Measurements from ENCODE around the gene SHLD1. TPM values are rescaled to one million over a fixed set of nuclear protein-coding genes. Genes with fewer than 3 reads are reported as not detected.

SHLD1 gene
- total RNA-seq, 2 experiments from 2014 or later = 7.0 to 7.9 TPM

DNA sequence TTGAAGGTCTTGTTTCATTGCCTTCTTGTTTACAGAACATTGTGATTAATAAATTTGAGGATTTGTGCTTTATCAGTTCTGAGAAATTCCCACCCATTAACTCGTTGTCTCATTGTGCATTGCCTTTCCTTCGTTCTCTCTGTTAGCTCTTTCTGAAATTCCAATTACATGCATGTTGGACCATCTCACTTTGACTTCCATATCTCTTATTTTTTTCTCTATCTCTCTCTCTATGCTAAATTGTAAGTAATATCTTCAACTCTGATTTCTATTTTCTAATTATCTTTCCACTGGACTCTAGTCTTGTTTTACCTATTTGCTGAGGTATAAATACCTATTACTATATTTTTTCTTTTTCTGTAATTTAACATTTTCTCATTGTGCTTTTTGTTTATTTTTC is 92.3 kb downstream of the SHLD1 start:
- no peak for ATAC-seq
- Mint-ChIP-seq H3K9me3 (ENCODE audit: insufficient read depth) (no peaks in the 10 kb centered on the region), H3K4me1 (ENCODE audit: low read depth) (peaks cover 33% of the 10 kb centered on the region), H3K4me3 (no peak overlapping the region), H3K27ac (no peak overlapping the region), H3K36me3 (ENCODE audit: low read depth) (peaks cover 4% of the 10 kb centered on the region), H3K27me3 (ENCODE audit: low read depth) (no peaks in the 10 kb centered on the region)
- POLR2A ChIA-PET = no interaction called here
- DNase-seq = no peak
- CTCF ChIA-PET = interaction anchor here (1.1 to 1.6 kb wide), 2 partner anchors 21 to 54 kb away, joined by 3 to 4 read pairs; no protein-coding TSS in a partner anchor

- H3K4me1 Mint-ChIP-seq (ENCODE audit: low read depth) = peaks cover 34% of the 10 kb centered on the region
- no peak overlapping the region for H3K4me3 Mint-ChIP-seq
- no peak for DNase-seq
- ChIA-PET POLR2A (no interaction called here), CTCF (interaction anchor here (0.9 to 1.6 kb wide), 2 partner anchors 18 to 55 kb away, joined by 3 to 4 read pairs; no protein-coding TSS in a partner anchor)
- ATAC-seq = peak; percentile 50
- H3K36me3 Mint-ChIP-seq (ENCODE audit: low read depth) = peaks cover 4% of the 10 kb centered on the region
- peak overlapping the region; percentile 23 for H3K27ac Mint-ChIP-seq
- H3K9me3 Mint-ChIP-seq (ENCODE audit: insufficient read depth) = no peaks in the 10 kb centered on the region
- no peaks in the 10 kb centered on the region for H3K27me3 Mint-ChIP-seq (ENCODE audit: low read depth)
Observed at GRCh38 chr20:5843054-5843592, 92.9 kb downstream of the SHLD1 start.

GRCh38 chr20:5844063-5844681 is 94.0 kb downstream of the SHLD1 start:
- peaks cover 43% of the 10 kb centered on the region for H3K4me1 Mint-ChIP-seq (ENCODE audit: low read depth)
- H3K9me3 Mint-ChIP-seq (ENCODE audit: insufficient read depth) = no peaks in the 10 kb centered on the region
- DNase-seq = peak; percentile 73
- H3K4me3 Mint-ChIP-seq = peak overlapping the region; percentile 20
- no peaks in the 10 kb centered on the region for H3K27me3 Mint-ChIP-seq (ENCODE audit: low read depth)
- peak; percentile 93 for ATAC-seq
- H3K36me3 Mint-ChIP-seq (ENCODE audit: low read depth) = peaks cover 4% of the 10 kb centered on the region
- ChIA-PET POLR2A (interaction anchor here (0.6 kb wide), 1 partner anchor 20 kb away, joined by 3 read pairs; no protein-coding TSS in a partner anchor), CTCF (interaction anchor here (0.9 to 1.6 kb wide), 5 partner anchors 9 to 287 kb away, joined by 3 to 4 read pairs (median 3); no protein-coding TSS in a partner anchor)
- H3K27ac Mint-ChIP-seq = peak overlapping the region; percentile 43

DNA sequence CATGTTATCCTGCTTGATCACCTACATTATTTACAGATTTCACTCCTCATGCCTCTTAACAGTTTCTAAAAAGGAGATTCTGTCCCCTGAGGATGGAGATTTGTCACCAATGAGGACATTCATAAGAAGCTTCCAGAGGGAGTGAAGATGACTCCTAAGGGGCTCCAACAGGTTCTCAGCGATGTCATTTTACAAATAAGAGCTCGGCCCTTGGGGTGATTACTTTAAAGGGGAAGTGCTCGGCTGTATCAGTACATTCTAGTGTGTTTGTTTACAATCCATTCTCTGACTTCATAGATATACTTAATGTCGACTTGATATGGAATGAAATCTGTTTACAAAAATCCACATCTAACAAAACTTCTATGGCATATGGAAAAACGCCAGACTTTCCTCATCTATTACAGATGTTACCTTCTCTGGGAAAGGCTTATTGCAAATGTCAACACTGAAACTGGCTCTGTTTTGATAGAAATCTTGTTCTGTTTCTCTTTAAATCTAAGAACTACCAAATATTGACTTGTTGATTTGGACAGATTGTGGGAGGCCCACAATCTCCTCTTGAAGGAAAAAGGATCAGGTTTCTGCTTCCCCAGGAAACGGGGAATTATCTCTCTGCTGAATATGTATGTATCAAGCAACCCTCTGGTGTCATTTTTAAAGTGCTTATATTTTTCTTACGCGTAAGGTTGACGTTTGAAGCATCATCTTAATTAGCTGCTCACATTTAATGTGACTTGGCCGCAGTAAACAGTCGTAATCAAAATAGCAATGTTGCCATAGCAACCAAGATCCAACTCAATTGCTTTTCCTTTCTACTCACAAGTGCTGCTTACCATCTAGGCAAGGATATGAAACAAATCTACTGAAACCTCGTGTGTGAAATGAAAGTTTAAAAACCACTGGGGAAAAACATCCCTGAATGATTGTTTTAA is 95.7 kb downstream of the SHLD1 start:
- DNase-seq = no peak
- CTCF ChIA-PET = interaction anchor here (0.8 kb wide), 1 partner anchor 253 kb away, joined by 3 read pairs; no protein-coding TSS in a partner anchor
- Mint-ChIP-seq H3K36me3 (ENCODE audit: low read depth) (peaks cover 4% of the 10 kb centered on the region), H3K9me3 (ENCODE audit: insufficient read depth) (no peaks in the 10 kb centered on the region), H3K4me3 (no peak overlapping the region), H3K27ac (no peak overlapping the region), H3K4me1 (ENCODE audit: low read depth) (peaks cover 45% of the 10 kb centered on the region), H3K27me3 (ENCODE audit: low read depth) (no peaks in the 10 kb centered on the region)
- POLR2A ChIA-PET = no interaction called here
- ATAC-seq = no peak

DNA sequence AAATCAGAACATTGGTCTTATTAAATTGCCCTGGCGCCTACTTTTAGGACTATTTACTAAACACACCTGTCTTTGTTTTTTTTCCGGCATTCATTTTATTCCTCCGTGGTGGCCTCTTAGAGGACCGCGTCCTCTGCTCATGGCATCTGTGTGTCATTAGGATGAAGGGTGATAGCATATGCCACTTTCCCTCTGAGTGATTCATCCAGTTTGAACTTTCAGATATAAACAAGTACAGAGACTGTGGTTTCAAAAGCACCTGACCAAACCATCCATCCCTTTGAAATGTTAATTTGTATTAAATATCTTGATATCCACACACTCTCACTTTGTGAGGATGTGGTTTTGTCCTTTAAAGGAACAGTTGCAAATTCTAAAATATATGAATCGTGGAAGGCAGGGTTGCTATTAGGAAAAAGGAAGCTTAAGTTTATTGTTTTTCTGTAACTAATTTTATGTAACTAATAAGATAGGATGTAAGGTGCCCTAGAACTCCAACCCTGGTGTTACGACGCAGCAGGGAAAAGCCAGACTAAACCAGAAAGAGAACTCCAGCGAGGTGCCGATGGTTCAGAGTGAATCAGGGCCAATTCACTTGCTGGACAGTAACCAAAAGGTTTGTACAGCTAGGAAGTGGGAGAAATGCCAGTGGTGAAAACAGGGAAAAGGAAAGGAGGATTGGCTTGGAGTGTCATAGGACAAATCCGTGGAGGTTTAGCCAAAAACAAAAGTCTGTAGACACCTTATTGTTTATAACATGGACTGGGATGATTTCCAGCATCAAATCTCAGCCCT is 98.7 kb downstream of the SHLD1 start:
- no peaks in the 10 kb centered on the region for H3K36me3 Mint-ChIP-seq (ENCODE audit: low read depth)
- no peak overlapping the region for H3K27ac Mint-ChIP-seq
- CTCF ChIA-PET = no interaction called here
- H3K4me1 Mint-ChIP-seq (ENCODE audit: low read depth) = peaks cover 30% of the 10 kb centered on the region
- ATAC-seq (no peak), DNase-seq (no peak)
- POLR2A ChIA-PET = no interaction called here
- H3K4me3 Mint-ChIP-seq = no peak overlapping the region
- no peaks in the 10 kb centered on the region for H3K9me3 Mint-ChIP-seq (ENCODE audit: insufficient read depth)
- H3K27me3 Mint-ChIP-seq (ENCODE audit: low read depth) = no peaks in the 10 kb centered on the region

DNA sequence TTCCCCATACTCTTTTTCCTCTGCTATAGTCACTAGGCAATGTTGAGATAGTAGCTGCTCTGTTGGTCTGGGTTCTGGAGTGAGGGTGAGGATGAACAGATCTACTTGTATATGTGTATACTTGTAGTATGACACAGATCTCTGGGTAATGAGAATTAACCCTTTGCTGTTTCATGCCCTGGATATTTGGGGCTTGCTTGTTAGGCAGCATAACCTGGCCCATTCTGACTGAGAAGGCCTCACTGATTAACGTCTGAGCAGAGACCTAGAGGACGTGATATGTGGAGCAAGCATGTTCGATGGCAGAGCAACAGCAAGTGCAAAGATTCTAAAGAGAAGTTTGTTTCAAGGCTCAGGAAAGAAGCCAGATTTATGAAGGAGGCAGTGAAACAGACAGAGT is 105.7 kb downstream of the SHLD1 start:
- Mint-ChIP-seq H3K4me3 (no peak overlapping the region), H3K9me3 (ENCODE audit: insufficient read depth) (no peaks in the 10 kb centered on the region), H3K36me3 (ENCODE audit: low read depth) (peaks cover 4% of the 10 kb centered on the region), H3K27ac (no peak overlapping the region), H3K4me1 (ENCODE audit: low read depth) (no peaks in the 10 kb centered on the region), H3K27me3 (ENCODE audit: low read depth) (no peaks in the 10 kb centered on the region)
- CTCF ChIA-PET = no interaction called here
- no peak for ATAC-seq
- no peak for DNase-seq
- POLR2A ChIA-PET = no interaction called here

DNA sequence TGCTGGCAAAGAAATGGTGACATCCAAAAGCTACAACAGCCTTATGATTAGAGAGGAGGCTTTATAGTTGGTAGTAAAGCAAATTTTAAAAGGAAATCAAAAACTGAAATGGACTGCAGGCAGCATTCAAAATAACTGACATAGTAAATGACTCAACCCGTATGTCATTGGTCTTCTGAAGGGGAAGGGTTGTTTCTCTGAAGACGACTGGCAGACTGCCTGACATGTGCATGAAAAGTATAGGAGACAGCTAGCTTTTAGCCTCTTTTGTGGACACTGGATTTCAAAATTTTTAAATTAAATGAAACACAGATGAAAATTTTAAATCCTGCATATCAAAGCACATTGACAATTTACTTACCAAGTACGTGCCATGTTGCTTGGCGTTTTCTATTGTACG is 109.4 kb downstream of the SHLD1 start:
- ChIA-PET POLR2A (no interaction called here), CTCF (interaction anchor here (1.2 kb wide), 1 partner anchor 71 kb away, joined by 4 read pairs; no protein-coding TSS in a partner anchor)
- ATAC-seq = no peak
- DNase-seq = no peak
- Mint-ChIP-seq H3K4me1 (ENCODE audit: low read depth) (peaks cover 15% of the 10 kb centered on the region), H3K27ac (no peak overlapping the region), H3K9me3 (ENCODE audit: insufficient read depth) (no peaks in the 10 kb centered on the region), H3K4me3 (no peak overlapping the region), H3K36me3 (ENCODE audit: low read depth) (peaks cover 4% of the 10 kb centered on the region), H3K27me3 (ENCODE audit: low read depth) (no peaks in the 10 kb centered on the region)

DNA sequence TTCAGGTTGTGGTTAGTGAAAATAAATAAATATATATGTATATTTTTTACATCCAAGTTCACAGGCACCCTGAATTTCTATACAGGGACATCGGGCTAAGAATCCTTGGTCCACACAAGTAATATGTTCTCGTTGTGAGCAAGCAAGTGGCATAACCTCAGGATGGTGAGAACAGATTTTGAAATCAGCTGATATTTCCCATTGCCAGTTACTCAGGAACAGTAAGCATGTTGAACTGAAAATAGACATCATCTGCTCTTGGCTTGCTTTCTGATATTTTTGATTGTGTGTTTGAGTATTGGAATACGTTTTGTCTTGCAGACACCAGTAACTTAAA is 112.5 kb downstream of the SHLD1 start:
- DNase-seq = no peak
- ChIA-PET CTCF (no interaction called here), POLR2A (no interaction called here)
- H3K36me3 Mint-ChIP-seq (ENCODE audit: low read depth) = no peaks in the 10 kb centered on the region
- no peaks in the 10 kb centered on the region for H3K27me3 Mint-ChIP-seq (ENCODE audit: low read depth)
- no peaks in the 10 kb centered on the region for H3K9me3 Mint-ChIP-seq (ENCODE audit: insufficient read depth)
- no peak for ATAC-seq
- no peak overlapping the region for H3K4me3 Mint-ChIP-seq
- H3K27ac Mint-ChIP-seq = no peak overlapping the region
- H3K4me1 Mint-ChIP-seq (ENCODE audit: low read depth) = peaks cover 15% of the 10 kb centered on the region

- POLR2A ChIA-PET = no interaction called here
- ATAC-seq (no peak), DNase-seq (no peak)
- peaks cover 15% of the 10 kb centered on the region for H3K4me1 Mint-ChIP-seq (ENCODE audit: low read depth)
- no peaks in the 10 kb centered on the region for H3K36me3 Mint-ChIP-seq (ENCODE audit: low read depth)
- CTCF ChIA-PET = no interaction called here
- H3K9me3 Mint-ChIP-seq (ENCODE audit: insufficient read depth) = no peaks in the 10 kb centered on the region
- H3K27me3 Mint-ChIP-seq (ENCODE audit: low read depth) = no peaks in the 10 kb centered on the region
- H3K27ac Mint-ChIP-seq = no peak overlapping the region
- H3K4me3 Mint-ChIP-seq = no peak overlapping the region
Observed at GRCh38 chr20:5863040-5863833, 113.0 kb downstream of the SHLD1 start.

GRCh38 chr20:5864428-5864827 is 114.2 kb downstream of the SHLD1 start:
- ChIA-PET CTCF (no interaction called here), POLR2A (interaction anchor here (0.6 kb wide), 1 partner anchor 215 kb away, joined by 3 read pairs; no protein-coding TSS in a partner anchor)
- H3K27ac Mint-ChIP-seq = no peak overlapping the region

More at GRCh38 chr20:5864428-5864827, 114.2 kb downstream of the SHLD1 start:
- no peak for ATAC-seq
- no peak overlapping the region for H3K4me3 Mint-ChIP-seq
- no peaks in the 10 kb centered on the region for H3K27me3 Mint-ChIP-seq (ENCODE audit: low read depth)
- H3K9me3 Mint-ChIP-seq (ENCODE audit: insufficient read depth) = no peaks in the 10 kb centered on the region
- no peaks in the 10 kb centered on the region for H3K36me3 Mint-ChIP-seq (ENCODE audit: low read depth)
- H3K4me1 Mint-ChIP-seq (ENCODE audit: low read depth) = peaks cover 15% of the 10 kb centered on the region
- no peak for DNase-seq
